GM12892 (cell line): ENCODE results near the gene CCDC158.

Source experiments
- POLR2A ChIP-seq: IDR thresholded peaks from 2 replicates; pipeline ENCODE4 v1.6.1; 2011; ENCODE audit warnings: low read depth, low read length, control low read depth
- POLR2AphosphoS5 ChIP-seq: IDR thresholded peaks from 2 replicates; pipeline ENCODE4 v1.6.1; 2011; ENCODE audit warnings: low read depth, low read length, control low read depth

- TF ChIP-seq POLR2A (no peak), POLR2AphosphoS5 (no peak)
Measured at GRCh38 chr4:76410636-76411035, 10.3 kb downstream of the CCDC158 start.
